ENCODE data around the gene GSE1. TPM values are rescaled to one million over a fixed set of nuclear protein-coding genes. Genes with fewer than 3 reads are reported as not detected.

The GSE1 gene
- total and polyA plus RNA-seq, 2 of the 13 experiments (the other 11 are each of a cell fraction or from before 2014, with no cell fraction given): 16.1 to 31.2 TPM

DNA sequence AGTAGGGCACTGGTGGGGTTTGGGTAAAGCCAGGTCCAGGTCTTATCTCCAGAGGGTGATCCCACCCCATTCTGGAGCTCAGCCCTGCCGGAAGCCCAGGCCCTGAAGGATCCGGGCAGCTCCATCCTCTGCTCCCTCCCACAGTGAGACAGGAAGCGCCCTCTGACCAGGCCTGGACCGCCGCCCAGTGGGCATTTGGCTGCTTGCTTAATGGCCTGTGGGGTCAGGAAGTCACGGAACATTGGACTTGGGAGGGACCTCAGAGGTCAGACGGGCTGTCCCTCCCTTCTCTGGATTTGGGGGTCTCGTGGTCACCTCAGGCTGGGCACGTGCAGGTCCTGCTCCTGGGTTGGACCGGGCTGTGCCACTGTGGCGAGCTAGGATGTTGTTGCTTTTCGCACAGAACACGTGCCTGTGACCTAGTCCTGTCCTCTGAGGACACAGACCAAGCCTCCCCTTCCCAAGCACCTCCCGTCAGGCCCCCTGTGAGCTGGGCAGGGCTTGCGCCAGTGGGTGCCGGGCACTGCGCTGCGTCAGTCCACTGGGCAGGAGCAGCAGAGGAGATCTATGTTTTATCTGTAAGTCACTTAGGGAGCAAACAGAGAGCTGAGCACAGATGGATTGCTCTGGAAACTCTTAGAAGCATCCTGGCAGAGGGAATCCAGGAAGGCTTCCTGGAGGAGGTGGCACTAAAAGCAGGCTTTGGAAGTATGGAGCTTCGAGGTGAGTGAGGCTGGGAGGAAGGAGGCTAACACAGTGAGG lies 49.4 kb upstream of the GSE1 start (continued):
- TF ChIP-seq, protein P1, sequence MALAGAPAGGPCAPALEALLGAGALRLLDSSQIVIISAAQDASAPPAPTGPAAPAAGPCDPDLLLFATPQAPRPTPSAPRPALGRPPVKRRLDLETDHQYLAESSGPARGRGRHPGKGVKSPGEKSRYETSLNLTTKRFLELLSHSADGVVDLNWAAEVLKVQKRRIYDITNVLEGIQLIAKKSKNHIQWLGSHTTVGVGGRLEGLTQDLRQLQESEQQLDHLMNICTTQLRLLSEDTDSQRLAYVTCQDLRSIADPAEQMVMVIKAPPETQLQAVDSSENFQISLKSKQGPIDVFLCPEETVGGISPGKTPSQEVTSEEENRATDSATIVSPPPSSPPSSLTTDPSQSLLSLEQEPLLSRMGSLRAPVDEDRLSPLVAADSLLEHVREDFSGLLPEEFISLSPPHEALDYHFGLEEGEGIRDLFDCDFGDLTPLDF (CRISPR knock-in tag; IDR thresholded peaks at IDR 0.05): no peak
- TF ChIP-seq ISL2 (CRISPR knock-in tag; IDR thresholded peaks at IDR 0.05) (peak; percentile 59; the same call in 1 of the 2 replicates), NR2F1 (CRISPR knock-in tag; IDR thresholded peaks at IDR 0.05) (peak; percentile 96), TEF (CRISPR knock-in tag; IDR thresholded peaks at IDR 0.05) (no peak), ZFP41 (CRISPR knock-in tag; IDR thresholded peaks at IDR 0.05; ENCODE audit: borderline replicate concordance) (no peak), BHLHE40 (IDR thresholded peaks at IDR 0.05; ENCODE audit: low read length) (peak; percentile 72), ZBTB46 (CRISPR knock-in tag; IDR thresholded peaks at IDR 0.05; ENCODE audit: borderline replicate concordance) (peak; percentile 90; the same call in 1 of the 2 replicates), ZBTB21 (CRISPR knock-in tag; IDR thresholded peaks at IDR 0.05) (no peak), ZNF550 (CRISPR knock-in tag; IDR thresholded peaks at IDR 0.05; ENCODE audit: borderline replicate concordance) (no peak), YEATS2 (CRISPR knock-in tag; IDR thresholded peaks at IDR 0.05; ENCODE audit: borderline replicate concordance) (no peak; the same call in 1 of the 2 replicates), ATF6 (CRISPR knock-in tag; conservative IDR thresholded peaks at IDR 0.05) (no peak), BORCS8-MEF2B (CRISPR knock-in tag; IDR thresholded peaks at IDR 0.05) (no peak), ZSCAN9 (CRISPR knock-in tag; IDR thresholded peaks at IDR 0.05; ENCODE audit: borderline replicate concordance) (no peak), MBNL3 (CRISPR knock-in tag; conservative IDR thresholded peaks at IDR 0.05) (no peak), ZFX (CRISPR knock-in tag; IDR thresholded peaks at IDR 0.05; ENCODE audit: low read depth) (peak; percentile 81), ZNF792 (CRISPR knock-in tag; IDR thresholded peaks at IDR 0.05) (no peak), MBD4 (IDR thresholded peaks at IDR 0.05; ENCODE audit: borderline replicate concordance, low read length) (no peak), REL (CRISPR knock-in tag; conservative IDR thresholded peaks at IDR 0.05) (no peak), ZMYM3 (CRISPR knock-in tag; IDR thresholded peaks at IDR 0.05) (peak; percentile 74), ZNF274 (CRISPR knock-in tag; IDR thresholded peaks at IDR 0.05) (0 out of 2 replicates have a peak, but pooled peaks have one; percentile 44), ZNF558 (CRISPR knock-in tag; IDR thresholded peaks at IDR 0.05; ENCODE audit: borderline replicate concordance) (no peak)
- TF ChIP-seq, protein P2, sequence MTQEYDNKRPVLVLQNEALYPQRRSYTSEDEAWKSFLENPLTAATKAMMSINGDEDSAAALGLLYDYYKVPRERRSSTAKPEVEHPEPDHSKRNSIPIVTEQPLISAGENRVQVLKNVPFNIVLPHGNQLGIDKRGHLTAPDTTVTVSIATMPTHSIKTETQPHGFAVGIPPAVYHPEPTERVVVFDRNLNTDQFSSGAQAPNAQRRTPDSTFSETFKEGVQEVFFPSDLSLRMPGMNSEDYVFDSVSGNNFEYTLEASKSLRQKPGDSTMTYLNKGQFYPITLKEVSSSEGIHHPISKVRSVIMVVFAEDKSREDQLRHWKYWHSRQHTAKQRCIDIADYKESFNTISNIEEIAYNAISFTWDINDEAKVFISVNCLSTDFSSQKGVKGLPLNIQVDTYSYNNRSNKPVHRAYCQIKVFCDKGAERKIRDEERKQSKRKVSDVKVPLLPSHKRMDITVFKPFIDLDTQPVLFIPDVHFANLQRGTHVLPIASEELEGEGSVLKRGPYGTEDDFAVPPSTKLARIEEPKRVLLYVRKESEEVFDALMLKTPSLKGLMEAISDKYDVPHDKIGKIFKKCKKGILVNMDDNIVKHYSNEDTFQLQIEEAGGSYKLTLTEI (CRISPR knock-in tag; conservative IDR thresholded peaks at IDR 0.05): no peak
